H9 (cell line): ENCODE data around the gene MGAT5. TPM values are rescaled to one million over a fixed set of nuclear protein-coding genes. Genes with fewer than 3 reads are reported as not detected.

Source experiments
- DNase-seq: peaks from one replicate; pipeline ENCODE4 v3.0.0-alpha.2; 2017
- H2AFZ ChIP-seq: one replicate; pipeline ENCODE4 v1.6.1; 2013; ENCODE audit warnings: mild to moderate bottlenecking, low read length, control low read depth, moderate library complexity
- H2AK5ac ChIP-seq: 2 replicates; pipeline ENCODE4 v1.6.1; 2013; ENCODE audit warnings: low read length, control low read depth, mixed read lengths; ENCODE audit not compliant: insufficient read length
- H2BK120ac ChIP-seq: one replicate; pipeline ENCODE4 v1.6.1; 2013; ENCODE audit warnings: low read depth, mild to moderate bottlenecking, low read length, control low read depth, inconsistent platforms; ENCODE audit not compliant: poor library complexity, severe bottlenecking
- H2BK12ac ChIP-seq: 2 replicates; pipeline ENCODE4 v1.6.1; 2013; ENCODE audit warnings: low read length, control low read depth, mixed read lengths, low read depth; ENCODE audit not compliant: insufficient read length
- H2BK15ac ChIP-seq: 2 replicates; pipeline ENCODE4 v1.6.1; 2013; ENCODE audit warnings: low read depth, low read length, control low read depth
- H2BK20ac ChIP-seq: one replicate; pipeline ENCODE4 v1.6.1; 2013; ENCODE audit warnings: low read depth, mild to moderate bottlenecking, low read length, control low read depth, inconsistent platforms; ENCODE audit not compliant: poor library complexity, severe bottlenecking
- H2BK5ac ChIP-seq: 2 replicates; pipeline ENCODE4 v1.6.1; 2013; ENCODE audit warnings: low read length, control low read depth, mixed read lengths; ENCODE audit not compliant: insufficient read length
- H3K14ac ChIP-seq: 2 replicates; pipeline ENCODE4 v1.6.1; 2013; ENCODE audit warnings: low read length, control low read depth; ENCODE audit not compliant: insufficient read depth
- H3K18ac ChIP-seq: 2 replicates; pipeline ENCODE4 v1.6.1; 2013; ENCODE audit warnings: low read depth, mild to moderate bottlenecking, mixed read lengths, low read length, control low read depth; ENCODE audit not compliant: insufficient read length
- H3K23ac ChIP-seq: 2 replicates; pipeline ENCODE4 v1.6.1; 2013; ENCODE audit warnings: low read length, control low read depth, mixed read lengths, low read depth; ENCODE audit not compliant: insufficient read length
- H3K23me2 ChIP-seq: 2 replicates; pipeline ENCODE4 v1.6.1; 2013; ENCODE audit warnings: low read depth, mild to moderate bottlenecking, mixed read lengths, low read length, control low read depth; ENCODE audit not compliant: insufficient read length, poor library complexity, severe bottlenecking
- H3K27ac ChIP-seq: 2 replicates; pipeline ENCODE4 v1.5.1; 2013; ENCODE audit warnings: low read length, control low read depth, mixed read lengths, low read depth; ENCODE audit not compliant: insufficient read length
- H3K27me3 ChIP-seq: 2 replicates; pipeline ENCODE4 v1.6.1; 2013; ENCODE audit warnings: low read length, control low read depth, inconsistent platforms; ENCODE audit not compliant: insufficient read depth
- H3K4ac ChIP-seq: 2 replicates; pipeline ENCODE4 v1.6.1; 2013; ENCODE audit warnings: low read depth, mild to moderate bottlenecking, control low read depth, inconsistent platforms, low read length, moderate library complexity
- H3K4me1 ChIP-seq: 2 replicates; pipeline ENCODE4 v1.6.1; 2013; ENCODE audit warnings: low read length, control low read depth, inconsistent platforms; ENCODE audit not compliant: insufficient read depth
- H3K4me2 ChIP-seq: 2 replicates; pipeline ENCODE4 v1.6.1; 2013; ENCODE audit warnings: low read length, control low read depth, mixed read lengths; ENCODE audit not compliant: insufficient read length, insufficient read depth
- H3K56ac ChIP-seq: 2 replicates; pipeline ENCODE4 v1.6.1; 2013; ENCODE audit warnings: low read depth, mild to moderate bottlenecking, mixed read lengths, low read length, control low read depth; ENCODE audit not compliant: insufficient read length
- H3K79me1 ChIP-seq: 2 replicates; pipeline ENCODE4 v1.6.1; 2013; ENCODE audit warnings: low read depth, mild to moderate bottlenecking, moderate library complexity, low read length, control low read depth, inconsistent platforms; ENCODE audit not compliant: insufficient read depth, poor library complexity, severe bottlenecking
- H3K79me2 ChIP-seq: 2 replicates; pipeline ENCODE4 v1.6.1; 2013; ENCODE audit warnings: low read length, control low read depth, inconsistent platforms; ENCODE audit not compliant: insufficient read depth
- H3K9ac ChIP-seq: 2 replicates; pipeline ENCODE4 v1.6.1; 2013; ENCODE audit warnings: low read length, control low read depth, mixed read lengths; ENCODE audit not compliant: insufficient read length; ENCODE audit errors: extremely low read depth
- H3K9me3 ChIP-seq: one replicate; pipeline ENCODE4 v1.6.1; 2013; ENCODE audit warnings: low read depth, low read length, inconsistent platforms; ENCODE audit not compliant: control insufficient read depth
- H3T11ph ChIP-seq: one replicate; pipeline ENCODE4 v1.6.1; 2013; ENCODE audit warnings: mild to moderate bottlenecking, low read length, control low read depth, inconsistent platforms
- H4K20me1 ChIP-seq: one replicate; pipeline ENCODE4 v1.6.1; 2013; ENCODE audit not compliant: control insufficient read depth, insufficient read length, insufficient read depth
- H4K5ac ChIP-seq: 2 replicates; pipeline ENCODE4 v1.6.1; 2013; ENCODE audit warnings: low read depth, mild to moderate bottlenecking, mixed read lengths, low read length, control low read depth; ENCODE audit not compliant: insufficient read length
- H4K8ac ChIP-seq: replicated peaks from 2 replicates; pipeline ENCODE4 v1.6.1; 2013; ENCODE audit warnings: low read length, control low read depth, mixed read lengths, low read depth; ENCODE audit not compliant: insufficient read length
- H4K91ac ChIP-seq: 2 replicates; pipeline ENCODE4 v1.6.1; 2013; ENCODE audit warnings: low read depth, mild to moderate bottlenecking, moderate library complexity, mixed read lengths, low read length, control low read depth; ENCODE audit not compliant: insufficient read length
- H3K27ac Mint-ChIP-seq, 3 experiments: 2 replicates in 2 of 3; 3 replicates in 1 of 3; pipeline ENCODE4 v1.8.0; 2020 to 2021; ENCODE audit warnings: mixed read lengths in 3 of 3, mild to moderate bottlenecking in 1 of 3, moderate library complexity in 1 of 3
- H3K27me3 Mint-ChIP-seq: 2 replicates; pipeline ENCODE4 v1.8.0; 2021; ENCODE audit warnings: low read depth, mild to moderate bottlenecking, moderate library complexity, mixed read lengths
- H3K36me3 Mint-ChIP-seq, 3 experiments: 2 replicates in 2 of 3; 3 replicates in 1 of 3; pipeline ENCODE4 v1.8.0; 2020 to 2021; ENCODE audit warnings: low read depth in 3 of 3, mixed read lengths in 3 of 3; ENCODE audit not compliant: insufficient read depth in 1 of 3
- H3K4me1 Mint-ChIP-seq, 2 experiments: 2 replicates each; pipeline ENCODE4 v1.8.0; 2020; ENCODE audit warnings: mixed read lengths in 2 of 2
- H3K4me3 Mint-ChIP-seq, 2 experiments: 2 replicates in 1 of 2; 3 replicates in 1 of 2; pipeline ENCODE4 v1.8.0; 2020 to 2021; ENCODE audit warnings: mild to moderate bottlenecking in 2 of 2, mixed read lengths in 2 of 2, moderate library complexity in 1 of 2
- H3K9me3 Mint-ChIP-seq, 2 experiments: 2 replicates in 1 of 2; 3 replicates in 1 of 2; pipeline ENCODE4 v1.8.0; 2020; ENCODE audit warnings: mild to moderate bottlenecking in 2 of 2, mixed read lengths in 2 of 2, moderate library complexity in 1 of 2
- CTCF ChIP-seq: fragments of 200-600 bp; sonication (generic); conservative IDR thresholded peaks from 3 replicates; pipeline ENCODE4 v1.8.0; 2021; ENCODE audit warnings: antibody characterized with exemption, mild to moderate bottlenecking
- WGBS: extraction: QIAGEN DNeasy Blood & Tissue Kit; methylation state at CpG from one replicate; pipeline ENCODE4 v1.1.7; 2013; ENCODE audit warnings: missing lambda C conversion rate, low lambda C conversion rate, mixed read lengths; ENCODE audit not compliant: insufficient read length; ENCODE audit errors: extremely low coverage; 5-methylcytosine and 5-hydroxymethylcytosine counted together
- total RNA-seq: library from RNA; stranded (reverse); gene quantifications from 2 replicates; pipeline ENCODE4 v1.2.1, GENCODE V29; 2021

MGAT5 gene
- total RNA-seq, 1 experiment from 2014 or later, result 25.7 TPM

GRCh38 chr2:134389381-134389780 lies 135.5 kb downstream of the MGAT5 start:
- no peak overlapping the region for H3K4me2 ChIP-seq
- no peak overlapping the region for H3K27ac ChIP-seq
- H4K20me1 ChIP-seq, result no peaks in the 10 kb centered on the region
- no peak overlapping the region for H3K56ac ChIP-seq
- no peak for TF ChIP-seq CTCF
- H3K4ac ChIP-seq, result no peak overlapping the region
- no peaks in the 10 kb centered on the region for H3K27me3 Mint-ChIP-seq
- H4K91ac ChIP-seq, result no peak overlapping the region
- H2BK5ac ChIP-seq, result no peak overlapping the region
- no peak overlapping the region for H2AK5ac ChIP-seq
- no peak overlapping the region for H3K27ac Mint-ChIP-seq
- DNase-seq, result no peak
- no peak overlapping the region for H3K4me3 Mint-ChIP-seq
- H2BK20ac ChIP-seq, result no peak overlapping the region
- no peaks in the 10 kb centered on the region for H3K4me1 ChIP-seq
- no peaks in the 10 kb centered on the region for H3K4me1 Mint-ChIP-seq
- no peaks in the 10 kb centered on the region for H3K9me3 ChIP-seq
- H3K79me1 ChIP-seq, result no peaks in the 10 kb centered on the region
- H3K36me3 Mint-ChIP-seq, result no peaks in the 10 kb centered on the region; a peak in 1 of 7 replicates
- no peaks in the 10 kb centered on the region for H3K27me3 ChIP-seq
- no peak overlapping the region for H2BK12ac ChIP-seq
- H3K14ac ChIP-seq, result no peak overlapping the region
- H2BK120ac ChIP-seq, result no peak overlapping the region
- no peak overlapping the region for H4K8ac ChIP-seq
- no CpG with 5 or more reads among the region's 1 CpG for WGBS
- no peaks in the 10 kb centered on the region for H3K23me2 ChIP-seq
- H3K9me3 Mint-ChIP-seq, result no peaks in the 10 kb centered on the region
- H3K79me2 ChIP-seq, result no peaks in the 10 kb centered on the region
- H3K9ac ChIP-seq, result no peak overlapping the region
- H2AFZ ChIP-seq, result no peak overlapping the region
- no peak overlapping the region for H3K18ac ChIP-seq
- H3T11ph ChIP-seq, result no peak overlapping the region
- H3K23ac ChIP-seq, result no peak overlapping the region
- H4K5ac ChIP-seq, result no peak overlapping the region
- no peak overlapping the region for H2BK15ac ChIP-seq
